Adrenal gland (tissue), 12 donors: Measurements from ENCODE around the gene PEF1. TPM values are rescaled to one million over a fixed set of nuclear protein-coding genes. Genes with fewer than 3 reads are reported as not detected.
A peak's percentile ranks its signal among the peaks of the same experiment; 100 is the strongest.

Source experiments
- DNase-seq, 7 donors: peaks; one replicate each; pipeline ENCODE4 v3.0.0-alpha.2; 2019 to 2020
- H3K27ac ChIP-seq, 5 donors: fragments of 200-600 bp; sonication (generic) in 4 of 5; 1 replicate in 3 of 5; 2 replicates in 2 of 5; pipeline versions ENCODE4 v1.5.1 to v1.8.0; 2016 to 2020; ENCODE audit warnings: mild to moderate bottlenecking in 1 of 5
- H3K27me3 ChIP-seq: fragments of 200-600 bp; 2 replicates; pipeline ENCODE4 v1.8.0; 2021
- H3K36me3 ChIP-seq, 2 donors: fragments of 200-600 bp; replicated peaks in 1 of 2; 1 replicate in 1 of 2; 2 replicates in 1 of 2; pipeline versions ENCODE4 v1.5.1 to v1.8.0; 2018 to 2022
- H3K4me1 ChIP-seq, 2 donors: fragments of 200-600 bp; replicated peaks in 1 of 2; 1 replicate in 1 of 2; 2 replicates in 1 of 2; pipeline versions ENCODE4 v1.5.1 to v1.8.0; 2018 to 2021
- H3K4me3 ChIP-seq, 4 donors: fragments of 200-600 bp; sonication (generic) in 3 of 4; one replicate each; pipeline ENCODE4 v1.5.1; 2016 to 2018
- H3K9me3 ChIP-seq, 3 donors: fragments of 200-600 bp; sonication (generic) in 1 of 3; replicated peaks in 1 of 3; 1 replicate in 2 of 3; 2 replicates in 1 of 3; pipeline versions ENCODE4 v1.5.1 to v1.8.0; 2016 to 2021
- CTCF ChIP-seq, 6 experiments: fragments of 450-650 bp in 4 of 6; fragments of 200-600 bp in 2 of 6; sonication (generic) in 1 of 6; IDR thresholded peaks; 1 replicate in 5 of 6; 2 replicates in 1 of 6; pipeline versions ENCODE4 v1.5.1 to v1.8.0; 2016 to 2021; ENCODE audit warnings: antibody characterized with exemption in 6 of 6, mild to moderate bottlenecking in 2 of 6, moderate library complexity in 1 of 6
- POLR2A ChIP-seq, 2 donors: fragments of 450-650 bp; IDR thresholded peaks; one replicate each; pipeline ENCODE4 v1.6.1; 2017; ENCODE audit warnings: antibody characterized with exemption in 2 of 2, mild to moderate bottlenecking in 2 of 2, moderate library complexity in 1 of 2
- WGBS, 4 donors: extraction: QIAGEN DNeasy Blood & Tissue Kit in 2 of 4; methylation state at CpG; one replicate each; pipeline versions ENCODE4 v1.1.5 to v1.1.7; 2013 to 2017; 5-methylcytosine and 5-hydroxymethylcytosine counted together
- intact Hi-C, 2 donors: fragments of 100-400 bp; cut with DNase I; formaldehyde crosslinking; loops; one replicate each; pipeline versions ENCODE4 v1.14.1 to v1.15.0; 2022 to 2023
- polyA plus RNA-seq, 3 donors: library from polyadenylated mRNA; stranded (reverse); fragments of 200-250 nt in 2 of 3; fragments of 350-450 nt in 1 of 3; fragmentation: Illumina TruSeq in 1 of 3; extraction: RNeasy Lipid Tissue Mini Kit (QIAGEN cat#74804) in 1 of 3; gene quantifications; one replicate each; pipeline ENCODE4 v1.2.3, GENCODE V29; 2013 to 2014
- total RNA-seq, 9 donors: library from RNA; depleted of rRNA in 4 of 9; stranded (reverse); fragments of >200 nt in 4 of 9; fragments of 120-200 nt in 1 of 9; fragmentation: NEBNext Ultra II Directional in 1 of 9; extraction: Animal tissue kit (Norgen Biotek cat#: 25700) in 1 of 9; gene quantifications; one replicate each; pipeline versions ENCODE4 v1.1.0 to v1.2.4, GENCODE V29; 2013 to 2023
- donor health status: healthy with polysubstance abuse.
- donor health status: Bipolar disorder and iron deficiency.
- donor health status: DM: yes; HTN: yes; CAD: no.
- donor health status: DM: no; HTN: no; CAD: no.
- donor health status: DM: no; HTN: no; CAD: no.
- donor health status: DM: yes; HTN: yes; CAD: no.

PEF1 gene
- total and polyA plus RNA-seq, 12 donors = 58.2 to 132 (median 86.2) TPM

- peaks cover 10 to 13% of the 10 kb centered on the region in 2 donors for H3K4me1 ChIP-seq
- intact Hi-C loops = no loop called here
- H3K4me3 ChIP-seq = no peak overlapping the region
- WGBS, 4 donors = 85 to 96% (median 88%) methylated on average over 4 to 11 of the region's 11 CpGs
- peak overlapping the region in 1 of 5 donors; percentile 79 for H3K27ac ChIP-seq
- H3K36me3 ChIP-seq = no peaks in the 10 kb centered on the region
- H3K9me3 ChIP-seq = no peaks in the 10 kb centered on the region
- H3K27me3 ChIP-seq = no peaks in the 10 kb centered on the region
- TF ChIP-seq CTCF (IDR thresholded peaks at IDR 0.05) = no peak
- TF ChIP-seq POLR2A (IDR thresholded peaks at IDR 0.05) = no peak
- no peak for DNase-seq
Observed at GRCh38 chr1:31671147-31671546, 26.5 kb upstream of the PEF1 start.

GRCh38 chr1:31670593-31670964, 25.9 kb upstream of the PEF1 start:
- H3K27ac ChIP-seq = peak overlapping the region in 3 of 5 donors; percentile 20 to 79 (median 35)
- DNase-seq = no peak
- intact Hi-C loops = no loop called here
- H3K4me3 ChIP-seq = peak overlapping the region in 1 of 4 donors; percentile 48
- H3K27me3 ChIP-seq = no peaks in the 10 kb centered on the region
- WGBS, 4 donors = 43 to 70% (median 64%) methylated on average over 6 of the region's 6 CpGs
- H3K9me3 ChIP-seq = no peaks in the 10 kb centered on the region
- TF ChIP-seq CTCF (IDR thresholded peaks at IDR 0.05) (peak in 1 of 6 experiments; percentile 10), POLR2A (IDR thresholded peaks at IDR 0.05) (no peak)
- no peaks in the 10 kb centered on the region for H3K36me3 ChIP-seq
- H3K4me1 ChIP-seq = peaks cover 10 to 13% of the 10 kb centered on the region in 2 donors

GRCh38 chr1:31669786-31670592, 25.3 kb upstream of the PEF1 start:
- 9 to 13% (median 10%) methylated on average over 30 of the region's 30 CpGs for WGBS, 4 donors
- H3K4me1 ChIP-seq = peaks cover 10 to 13% of the 10 kb centered on the region in 2 donors
- no peaks in the 10 kb centered on the region for H3K27me3 ChIP-seq
- intact Hi-C loops = loop anchor here in 1 of 2 donors (10.0 kb wide), 2 partner anchors 45 to 295 kb away; no protein-coding TSS in a partner anchor
- H3K36me3 ChIP-seq = no peaks in the 10 kb centered on the region
- H3K27ac ChIP-seq = peak overlapping the region in 3 of 5 donors; percentile 20 to 79 (median 35)
- TF ChIP-seq CTCF (IDR thresholded peaks at IDR 0.05) (peak in 3 of 6 experiments; percentile 32 to 34 (median 33)), POLR2A (IDR thresholded peaks at IDR 0.05) (no peak)
- no peaks in the 10 kb centered on the region for H3K9me3 ChIP-seq
- peak; percentile 78 to 89 (median 81) for DNase-seq
- peak overlapping the region in 1 of 4 donors; percentile 48 for H3K4me3 ChIP-seq

- TF ChIP-seq CTCF (IDR thresholded peaks at IDR 0.05) (no peak), POLR2A (IDR thresholded peaks at IDR 0.05) (no peak)
- peak overlapping the region in 1 of 5 donors; percentile 79 for H3K27ac ChIP-seq
- peaks cover 10 to 13% of the 10 kb centered on the region in 2 donors for H3K4me1 ChIP-seq
- 43 to 68% (median 55%) methylated on average over 4 to 7 of the region's 7 CpGs for WGBS, 4 donors
- peak overlapping the region in 1 of 4 donors; percentile 48 for H3K4me3 ChIP-seq
- DNase-seq = no peak
- no peaks in the 10 kb centered on the region for H3K36me3 ChIP-seq
- no peaks in the 10 kb centered on the region for H3K27me3 ChIP-seq
- intact Hi-C loops = loop anchor here in 1 of 2 donors (10.0 kb wide), 2 partner anchors 45 to 295 kb away; no protein-coding TSS in a partner anchor
- no peaks in the 10 kb centered on the region for H3K9me3 ChIP-seq
Observed at GRCh38 chr1:31669433-31669785, 24.7 kb upstream of the PEF1 start.
